Sciatic nerve (tissue), 2 donors: Measurements from ENCODE around the gene OPN1SW. TPM values are rescaled to one million over a fixed set of nuclear protein-coding genes. Genes with fewer than 3 reads are reported as not detected.
A peak's percentile ranks its signal among the peaks of the same experiment; 100 is the strongest.

ENCODE experiments used
- ATAC-seq: fragments of 200-7000 bp; cut with Tn5 transposase; one replicate; pipeline ENCODE4 v1.9.1; 2020; ENCODE audit warnings: mild to moderate bottlenecking, moderate library complexity
- DNase-seq: peaks from one replicate; pipeline ENCODE4 v3.0.0-alpha.2; 2020; ENCODE audit warnings: low spot score
- intact Hi-C: fragments of 100-400 bp; cut with DNase I; formaldehyde crosslinking; loops from one replicate; pipeline ENCODE4 v1.14.2; 2022
- total RNA-seq: library from RNA; stranded (reverse); fragmentation: NEBNext Ultra II Directional; extraction: Animal tissue kit (Norgen Biotek cat#: 25700); gene quantifications from one replicate; pipeline ENCODE4 v1.2.1, GENCODE V29; 2021
- donor health status: DM: no; HTN: no; CAD: no.
- donor health status: DM: no; HTN: no; CAD: no.

Gene OPN1SW
- total RNA-seq, 1 donor from 2014 or later: not detected

DNA sequence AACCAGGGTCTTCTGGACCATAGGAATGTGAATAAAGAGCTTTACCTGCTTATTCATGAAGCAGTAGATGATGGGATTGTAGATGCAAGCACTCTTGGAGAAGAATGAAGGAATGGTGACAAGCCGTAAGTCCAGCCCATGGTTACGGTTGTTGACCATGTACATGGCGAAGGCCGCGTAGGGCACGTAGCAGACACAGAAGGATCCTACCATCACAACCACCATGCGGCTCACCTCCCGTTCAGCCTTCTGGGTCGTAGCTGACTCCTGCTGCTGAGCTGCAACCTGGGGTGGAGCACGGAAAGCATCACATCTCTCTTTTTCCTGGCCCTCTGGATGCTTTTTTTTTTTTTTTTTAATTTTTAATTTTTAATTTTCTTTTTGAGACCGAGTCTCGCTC lies 2.0 kb downstream of the OPN1SW start:
- intact Hi-C loops: no loop called here
- DNase-seq: no peak
- ATAC-seq: no peak

DNA sequence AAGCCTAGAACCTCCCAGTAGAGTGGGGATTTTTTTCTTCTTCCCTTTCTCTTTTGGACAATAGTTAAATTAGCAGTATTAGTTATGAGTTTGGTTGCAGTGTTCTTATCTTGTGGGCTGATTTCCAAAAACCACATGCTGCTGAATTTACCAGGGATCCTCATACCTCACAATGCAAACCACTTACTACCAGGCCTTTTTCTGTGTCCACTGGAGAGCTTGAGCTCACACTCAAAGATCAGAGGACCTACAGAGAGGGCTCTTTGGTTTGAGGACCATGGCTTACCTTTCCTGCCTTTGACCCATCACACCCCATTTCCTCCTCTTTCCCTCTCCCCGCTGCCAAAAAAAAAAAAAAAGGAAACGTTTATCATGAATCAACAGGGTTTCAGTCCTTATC lies 5.4 kb downstream of the OPN1SW start:
- ATAC-seq: no peak
- no peak for DNase-seq
- intact Hi-C loops: no loop called here

- ATAC-seq (no peak), DNase-seq (no peak)
- intact Hi-C loops: no loop called here
Observed at GRCh38 chr7:128767475-128768110, 8.0 kb downstream of the OPN1SW start.

GRCh38 chr7:128763541-128763940 lies 12.1 kb downstream of the OPN1SW start:
- intact Hi-C loops: no loop called here
- DNase-seq: no peak
- ATAC-seq: no peak

DNA sequence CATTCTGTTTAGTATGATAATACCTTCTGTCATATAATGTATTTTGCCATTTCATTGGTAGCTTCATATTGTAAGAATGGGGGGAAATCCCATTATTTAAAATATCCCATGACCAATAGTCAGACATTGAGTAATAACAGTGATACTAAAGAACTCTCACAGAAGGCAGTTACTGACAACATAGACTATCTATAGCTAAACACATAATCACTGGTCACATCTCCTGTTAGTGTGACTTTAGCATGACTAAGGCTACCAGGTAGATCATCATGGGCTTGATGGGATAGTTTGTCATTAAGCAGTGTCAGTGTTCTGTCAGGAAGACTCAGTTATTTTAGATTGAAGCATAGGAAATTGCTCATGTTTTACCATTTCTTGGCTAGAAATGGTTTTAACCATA lies 16.4 kb downstream of the OPN1SW start:
- intact Hi-C loops: no loop called here
- ATAC-seq (no peak), DNase-seq (no peak)

DNA sequence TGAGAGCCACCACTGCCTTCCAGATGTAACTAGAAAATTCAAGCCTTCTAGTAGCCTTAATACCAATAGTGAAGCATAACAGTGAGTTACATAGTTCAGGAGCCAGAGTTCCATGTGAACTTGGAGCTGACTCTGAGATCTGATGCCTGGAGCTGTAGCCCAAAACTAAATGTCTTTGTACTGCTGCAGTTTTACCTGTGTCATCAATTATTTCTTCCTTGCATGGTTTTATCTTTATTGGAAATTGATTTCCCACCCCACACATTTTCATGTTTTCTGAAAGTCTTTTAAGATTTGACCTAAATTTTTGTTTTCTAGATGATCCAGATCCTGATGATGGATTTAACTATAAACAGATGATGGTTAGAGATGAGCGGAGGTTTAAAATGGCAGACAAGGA lies 17.0 kb downstream of the OPN1SW start:
- no peak for DNase-seq
- intact Hi-C loops: no loop called here
- no peak for ATAC-seq

DNA sequence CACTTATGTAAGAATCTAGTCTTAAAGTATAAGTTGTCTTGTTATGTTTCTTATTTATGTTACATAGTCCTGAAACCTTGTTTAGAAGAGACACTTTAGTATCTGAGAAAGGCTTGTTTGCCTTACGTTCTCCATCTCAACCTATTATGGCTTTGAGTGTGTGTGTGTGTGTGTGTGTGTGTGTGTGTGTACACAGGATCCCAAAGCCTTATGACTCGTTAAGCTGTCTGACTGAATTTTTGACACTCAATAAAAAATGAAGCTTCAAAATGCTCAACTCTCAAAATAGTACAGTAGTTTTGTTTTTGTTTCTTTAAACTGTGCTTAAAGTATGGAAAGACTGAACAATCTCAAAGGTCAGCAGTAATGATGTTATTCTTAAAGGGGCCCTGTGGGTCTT lies 18.4 kb downstream of the OPN1SW start:
- intact Hi-C loops: no loop called here
- ATAC-seq (no peak), DNase-seq (no peak)

DNA sequence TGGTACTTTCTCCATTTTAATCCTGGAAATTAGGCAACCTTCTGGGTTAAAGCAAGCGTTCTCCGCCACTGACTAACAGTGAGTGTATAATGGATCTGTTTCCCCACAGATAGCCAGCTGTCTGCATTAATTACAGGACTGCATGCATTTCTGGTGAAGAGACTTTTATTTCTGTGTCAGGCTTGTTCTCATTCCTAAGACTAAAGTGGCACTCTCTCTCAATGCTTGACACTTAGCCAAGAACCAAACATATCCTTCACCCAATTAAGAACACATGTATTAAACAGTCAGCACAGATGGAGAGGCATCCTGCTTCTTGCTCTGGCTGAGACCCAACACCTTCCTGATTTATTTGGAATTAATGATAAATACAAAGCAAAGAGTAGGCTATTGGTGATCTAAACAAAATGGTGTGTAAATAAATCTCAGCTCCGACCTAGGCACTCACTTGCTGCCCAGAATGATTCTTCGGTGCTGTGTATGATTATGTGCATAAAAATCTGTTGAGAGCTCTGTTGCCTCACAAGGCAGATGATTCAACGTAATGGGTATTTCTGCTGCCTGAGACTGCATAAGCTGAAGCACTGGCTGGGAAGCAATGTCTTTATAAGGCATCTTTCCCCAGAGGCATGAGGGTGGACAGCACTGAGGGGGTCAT lies 19.6 kb downstream of the OPN1SW start:
- peak; percentile 73 for ATAC-seq
- DNase-seq: no peak
- intact Hi-C loops: no loop called here

DNA sequence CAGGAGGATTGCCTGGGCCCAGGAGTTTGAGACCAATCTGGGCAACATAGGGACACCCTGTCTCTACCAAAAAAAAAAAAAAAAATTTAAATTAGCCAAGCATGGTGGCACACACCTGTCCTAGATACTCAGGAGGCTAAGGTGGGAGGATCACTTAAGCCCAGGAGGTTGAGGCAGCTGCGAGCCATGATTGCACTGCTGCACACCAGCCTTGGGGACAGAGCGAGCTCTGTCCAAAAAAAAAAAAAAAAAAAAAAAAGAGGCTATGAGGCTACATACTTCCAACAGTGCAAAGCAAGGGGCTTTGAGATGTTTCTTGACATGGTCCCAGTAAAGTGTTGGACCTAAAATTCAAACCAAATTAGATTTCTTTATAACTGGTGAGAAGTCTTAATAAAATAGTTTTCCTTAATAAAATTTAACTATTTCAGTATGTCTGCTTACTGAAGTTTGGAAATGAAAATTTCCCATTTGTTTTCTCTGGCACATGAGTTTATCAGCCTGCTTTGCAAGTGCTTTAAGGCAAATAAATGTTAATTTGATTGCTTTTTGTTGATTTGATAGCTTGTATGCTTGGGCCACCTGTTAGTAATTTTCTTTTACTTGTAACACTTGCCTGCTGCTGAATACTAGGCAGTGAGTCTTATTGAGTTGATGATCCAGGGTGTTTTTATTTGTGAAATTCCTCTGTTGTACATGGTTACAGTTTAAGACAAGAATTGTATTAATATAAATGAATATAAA lies 20.3 kb downstream of the OPN1SW start:
- intact Hi-C loops: no loop called here
- ATAC-seq (no peak), DNase-seq (no peak)

- ATAC-seq (no peak), DNase-seq (no peak)
- intact Hi-C loops: no loop called here
Observed at GRCh38 chr7:128752251-128752650, 23.3 kb downstream of the OPN1SW start.

GRCh38 chr7:128747327-128748079 lies 28.1 kb downstream of the OPN1SW start:
- no peak for DNase-seq
- ATAC-seq: no peak
- intact Hi-C loops: loop anchor here (10.0 kb wide), 1 partner anchor 117 kb away; the partner anchor contains the start of gene ATP6V1F

DNA sequence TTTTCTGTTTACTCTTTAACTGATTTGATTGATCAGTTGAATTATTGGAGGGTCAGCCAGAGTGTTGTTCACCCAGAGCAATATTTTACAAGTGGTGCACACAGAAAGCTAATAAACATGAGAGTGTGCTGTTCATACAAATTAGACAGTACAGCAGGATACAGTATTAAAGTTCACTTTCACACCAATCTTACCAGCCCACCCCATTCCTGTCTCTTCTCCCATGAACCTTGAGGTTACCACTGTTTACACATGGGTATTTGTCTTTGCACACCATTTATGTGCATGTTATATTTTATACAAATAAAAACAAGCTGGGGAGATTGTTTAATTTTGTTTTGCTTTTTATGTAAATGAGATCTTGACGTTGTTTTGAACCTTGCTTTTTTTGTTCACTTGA lies 29.9 kb downstream of the OPN1SW start:
- no peak for ATAC-seq
- no peak for DNase-seq
- intact Hi-C loops: loop anchor here (10.0 kb wide), 1 partner anchor 119 kb away; the partner anchor contains the start of gene ATP6V1F

DNA sequence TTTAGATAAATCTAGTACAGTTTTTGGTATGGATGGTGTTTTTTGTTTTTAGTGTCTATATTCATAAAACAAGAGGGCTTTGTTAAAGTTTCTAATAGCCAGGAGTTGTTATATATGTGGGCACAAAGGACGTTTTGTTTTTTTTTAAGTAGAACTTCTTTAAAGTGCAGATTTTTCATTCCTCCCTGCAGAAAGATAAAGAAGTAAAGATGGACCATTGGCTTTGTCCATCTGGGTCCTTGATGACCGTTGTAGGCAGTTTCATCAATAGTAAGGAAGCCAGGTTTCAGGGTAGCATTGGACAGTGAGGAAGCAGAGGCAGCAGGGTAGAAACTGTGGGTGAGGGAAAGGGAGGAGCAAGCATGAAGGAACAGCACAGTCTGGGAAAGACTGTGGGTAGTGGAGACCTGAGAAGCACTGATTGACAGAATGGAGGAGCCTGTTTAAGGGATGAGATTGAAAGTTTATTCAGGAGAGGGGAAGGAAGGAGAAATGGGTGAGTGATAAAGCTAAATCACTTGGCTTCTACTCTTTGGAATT lies 31.2 kb downstream of the OPN1SW start:
- intact Hi-C loops: loop anchor here (10.0 kb wide), 1 partner anchor 120 kb away; the partner anchor contains the start of gene ATP6V1F
- ATAC-seq (no peak), DNase-seq (no peak)

DNA sequence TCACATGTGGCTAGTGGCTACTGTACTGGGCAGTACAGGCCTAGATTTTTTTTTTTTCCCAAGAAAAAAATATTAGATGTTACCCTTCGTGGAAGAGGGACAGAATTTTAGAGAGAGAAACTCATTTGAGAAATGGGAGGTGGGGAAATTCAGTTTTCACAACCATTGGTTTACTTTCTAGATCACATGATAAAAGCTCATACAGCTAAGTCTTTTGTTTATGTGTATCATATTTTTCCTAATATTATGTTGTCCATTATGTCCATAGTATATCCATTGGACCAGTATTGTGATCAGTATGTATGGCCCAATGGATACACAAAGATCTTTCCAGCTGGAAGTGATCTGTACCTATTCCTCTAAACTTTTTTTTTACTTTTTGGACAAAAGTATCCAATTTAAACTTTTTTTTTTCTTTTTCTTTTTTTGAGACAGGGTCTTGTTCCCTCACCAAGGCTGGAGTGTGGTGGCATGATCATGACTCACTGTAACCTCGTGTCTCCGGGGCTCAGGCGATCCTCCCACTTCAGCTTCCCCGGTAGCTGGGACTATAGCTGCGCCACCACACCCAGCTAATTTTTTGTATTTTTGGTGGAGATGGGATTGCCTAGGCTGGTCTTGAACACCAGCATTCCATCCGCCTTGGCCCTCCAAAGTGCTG lies 32.4 kb downstream of the OPN1SW start:
- ATAC-seq (no peak), DNase-seq (no peak)
- intact Hi-C loops: loop anchor here (10.0 kb wide), 1 partner anchor 122 kb away; the partner anchor contains the start of gene ATP6V1F

DNA sequence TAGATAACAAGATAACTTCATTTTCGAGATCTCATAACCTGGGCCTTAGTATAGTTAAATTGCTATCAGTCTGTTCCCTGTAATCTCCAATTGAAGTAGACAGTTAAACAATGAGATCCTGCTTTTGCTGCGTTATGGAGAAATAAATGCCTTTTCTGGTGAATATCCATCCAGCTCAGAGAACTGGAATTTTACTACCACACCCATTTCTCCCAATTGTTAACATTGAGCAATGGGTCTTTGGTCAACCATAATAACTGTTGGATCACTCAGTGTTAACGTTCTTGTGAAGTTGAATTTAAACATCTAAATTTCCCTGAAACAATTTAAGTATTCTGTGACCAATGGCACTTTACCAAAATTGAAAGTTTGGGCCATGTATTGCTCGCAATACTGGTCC lies 33.4 kb downstream of the OPN1SW start:
- DNase-seq: no peak
- ATAC-seq: no peak

DNA sequence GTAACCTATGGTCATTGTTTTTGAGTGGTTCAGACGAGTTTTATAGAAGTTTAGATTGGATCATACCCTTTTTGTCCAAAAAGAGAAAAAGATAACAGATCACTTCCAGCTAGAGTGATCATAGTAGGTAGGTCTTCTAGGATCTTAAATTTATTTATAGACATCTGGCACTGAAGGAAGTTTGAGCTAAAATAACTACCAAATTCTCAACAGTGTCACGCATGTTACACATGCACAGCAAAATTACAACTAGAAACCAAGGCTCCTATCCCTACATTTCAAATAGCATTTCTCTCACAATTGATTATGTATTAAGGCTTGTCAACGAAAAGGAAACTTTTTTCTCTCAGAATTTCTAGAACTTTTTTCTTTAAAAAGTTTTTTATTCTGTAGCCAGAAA lies 34.1 kb downstream of the OPN1SW start:
- DNase-seq (no peak), ATAC-seq (no peak)
- intact Hi-C loops: loop anchor here (10.0 kb wide), 1 partner anchor 123 kb away; the partner anchor contains the start of gene ATP6V1F

More for the DNA sequence above, 33.4 kb downstream of the OPN1SW start:
- intact Hi-C loops: loop anchor here (10.0 kb wide), 1 partner anchor 123 kb away; the partner anchor contains the start of gene ATP6V1F

- ATAC-seq (no peak), DNase-seq (no peak)
- intact Hi-C loops: loop anchor here (10.0 kb wide), 1 partner anchor 124 kb away; the partner anchor contains the start of gene ATP6V1F
Observed at GRCh38 chr7:128740996-128741395, 34.6 kb downstream of the OPN1SW start.

DNA sequence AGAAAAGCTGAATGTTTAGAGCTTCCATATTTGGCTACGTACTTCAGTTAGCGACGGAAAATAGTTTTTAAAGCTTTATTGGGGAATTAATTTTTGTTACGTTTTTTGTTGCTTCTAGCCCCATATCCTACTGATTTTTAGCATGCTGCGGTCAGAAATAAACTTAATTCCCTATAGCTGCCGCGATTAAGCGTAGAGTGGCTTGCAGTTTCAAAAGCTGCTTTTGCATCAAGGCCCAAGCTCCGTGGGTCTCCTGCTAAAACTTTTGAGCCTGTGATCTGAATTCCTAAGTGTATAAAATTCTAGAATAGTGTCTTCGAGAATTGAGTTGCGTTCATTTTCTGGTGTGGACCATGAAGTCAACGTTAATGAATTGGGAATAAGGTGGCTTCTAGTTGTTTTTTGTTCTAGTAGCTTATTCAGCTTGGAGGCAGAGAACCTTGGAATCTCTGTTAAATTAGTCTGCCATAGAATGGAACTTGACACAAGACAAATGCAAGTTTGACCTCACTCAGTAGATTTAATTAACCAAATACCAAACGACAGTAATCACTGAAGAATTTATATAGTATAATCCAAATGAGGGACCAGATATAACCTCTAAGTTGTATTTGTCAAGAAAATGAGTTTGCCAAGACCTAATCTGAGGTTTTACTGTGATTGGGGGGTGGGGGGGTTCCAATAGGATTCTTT lies 35.5 kb downstream of the OPN1SW start:
- ATAC-seq: no peak
- intact Hi-C loops: loop anchor here (10.0 kb wide), 1 partner anchor 125 kb away; the partner anchor contains the start of gene ATP6V1F
- DNase-seq: no peak
